Endothelial cell of umbilical vein (primary cell): ENCODE data around the gene TEX29. TPM values are rescaled to one million over a fixed set of nuclear protein-coding genes. Genes with fewer than 3 reads are reported as not detected.

ENCODE experiments used
- BruUV-seq: library from RNA; stranded (reverse); fragments of 400-500 nt; replicated peaks from 2 replicates; lab custom pipeline; 2021; lab: Mats Ljungman, UMichigan
- CTCF ChIA-PET: fragments of 300-600, 350-600 bp; sonication (Branson Sonifier 250); formaldehyde crosslinking; loops from one replicate; lab custom pipeline; 2021; ENCODE audit warnings: antibody characterized with exemption, inconsistent platforms; lab: Charles Lee
- POLR2A ChIA-PET: fragments of 300-600, 350-600 bp; sonication (Branson Sonifier 250); formaldehyde crosslinking; loops from one replicate; lab custom pipeline; 2021; ENCODE audit warnings: antibody characterized with exemption, inconsistent platforms; lab: Charles Lee
- DNase-seq: peaks from one replicate; pipeline ENCODE4 v3.0.0-alpha.2; 2011; ENCODE audit warnings: low read depth, low spot score
- FAIRE-seq: peaks from 2 replicates; lab custom pipeline; 2011; peaks lifted over from hg19 to GRCh38; lab: Jason Lieb, UNC
- H2AFZ ChIP-seq: 2 replicates; pipeline ENCODE4 v1.6.0; 2012; ENCODE audit warnings: low read depth, low read length, control low read depth, inconsistent platforms
- H3K27ac ChIP-seq: 2 replicates; pipeline ENCODE4 v1.5.1; 2011; ENCODE audit warnings: low read depth, mild to moderate bottlenecking, control low read depth, low read length, moderate library complexity; ENCODE audit not compliant: insufficient read depth
- H3K27me3 ChIP-seq, 2 experiments: 2 replicates each; pipeline versions ENCODE4 v1.6.0 to v1.6.1; 2011; ENCODE audit warnings: low read length in 2 of 2, mixed read lengths in 1 of 2; ENCODE audit not compliant: control insufficient read depth in 2 of 2, insufficient read depth in 2 of 2
- H3K36me3 ChIP-seq, 2 experiments: 2 replicates in 1 of 2; 3 replicates in 1 of 2; pipeline ENCODE4 v1.5.1; 2011; ENCODE audit warnings: low read length in 2 of 2, mild to moderate bottlenecking in 1 of 2, moderate library complexity in 1 of 2; ENCODE audit not compliant: control insufficient read depth in 2 of 2, insufficient read depth in 2 of 2; ENCODE audit errors: extremely low read depth in 1 of 2
- H3K4me1 ChIP-seq: 3 replicates; pipeline ENCODE4 v1.5.1; 2011; ENCODE audit warnings: mild to moderate bottlenecking, low read length; ENCODE audit not compliant: control insufficient read depth, insufficient read depth; ENCODE audit errors: extremely low read depth
- H3K4me2 ChIP-seq: 2 replicates; pipeline ENCODE4 v1.6.1; 2011; ENCODE audit warnings: low read length, control low read depth, mixed read lengths; ENCODE audit not compliant: insufficient read depth
- H3K4me3 ChIP-seq, 3 experiments: fragments of 200-600 bp in 1 of 3; sonication (generic), shearing (Covaris generic) in 1 of 3; replicated peaks in 1 of 3; 2 replicates each; pipeline ENCODE4 v1.5.1; 2011 to 2016; ENCODE audit warnings: control low read depth in 3 of 3, low read length in 3 of 3, mild to moderate bottlenecking in 2 of 3, inconsistent platforms in 1 of 3, low read depth in 1 of 3, moderate library complexity in 1 of 3; ENCODE audit not compliant: insufficient read depth in 1 of 3
- H3K79me2 ChIP-seq: 2 replicates; pipeline ENCODE4 v1.6.0; 2012; ENCODE audit warnings: low read length, inconsistent platforms; ENCODE audit not compliant: control insufficient read depth, insufficient read depth
- H3K9ac ChIP-seq: replicated peaks from 2 replicates; pipeline ENCODE3; 2011; ENCODE audit warnings: low read length, control low read depth; ENCODE audit not compliant: insufficient read depth; ENCODE audit errors: extremely low read depth
- H3K9me1 ChIP-seq: replicated peaks from 3 replicates; pipeline ENCODE4 v1.6.0; 2011; ENCODE audit warnings: mild to moderate bottlenecking, low read length; ENCODE audit not compliant: control insufficient read depth, insufficient read depth; ENCODE audit errors: extremely low read depth
- H3K9me3 ChIP-seq: replicated peaks from 2 replicates; pipeline ENCODE4 v1.5.1; 2012; ENCODE audit warnings: low read length, inconsistent platforms; ENCODE audit not compliant: control insufficient read depth, insufficient read depth
- H4K20me1 ChIP-seq: replicated peaks from 2 replicates; pipeline ENCODE3; 2011; ENCODE audit warnings: mild to moderate bottlenecking, low read length; ENCODE audit not compliant: control insufficient read depth, insufficient read depth; ENCODE audit errors: extremely low read depth
- CTCF ChIP-seq, 2 donors: IDR thresholded peaks; 1 replicate in 1 of 2; 2 replicates in 1 of 2; pipeline ENCODE4 v1.5.1; 2011; ENCODE audit warnings: low read length in 2 of 2, mild to moderate bottlenecking in 2 of 2, moderate library complexity in 2 of 2, control low read depth in 1 of 2, inconsistent platforms in 1 of 2, low read depth in 1 of 2; ENCODE audit not compliant: insufficient read depth in 1 of 2; ENCODE audit errors: extremely low read depth in 1 of 2
- EZH2 ChIP-seq: IDR thresholded peaks from 2 replicates; pipeline ENCODE4 v1.6.1; 2012; ENCODE audit warnings: borderline replicate concordance, low read depth, mild to moderate bottlenecking, moderate library complexity, low read length, inconsistent platforms; ENCODE audit not compliant: severe bottlenecking
- FOS ChIP-seq: IDR thresholded peaks from 2 replicates; pipeline ENCODE4 v1.6.1; 2011; ENCODE audit warnings: mild to moderate bottlenecking, low read length, moderate library complexity, borderline replicate concordance; ENCODE audit not compliant: insufficient read depth
- GATA2 ChIP-seq: IDR thresholded peaks from 2 replicates; pipeline ENCODE4 v1.7.0; 2011; ENCODE audit warnings: low read depth, mild to moderate bottlenecking, moderate library complexity, mixed read lengths, low read length; ENCODE audit not compliant: insufficient read length, insufficient read depth
- JUN ChIP-seq: IDR thresholded peaks from 2 replicates; pipeline ENCODE4 v1.6.1; 2011; ENCODE audit warnings: borderline replicate concordance, low read depth; ENCODE audit not compliant: insufficient read length, insufficient read depth
- MYC ChIP-seq: IDR thresholded peaks from one replicate; pipeline ENCODE4 v1.6.1; 2011; ENCODE audit warnings: mild to moderate bottlenecking, low read depth, low read length
- POLR2A ChIP-seq: IDR thresholded peaks from 2 replicates; pipeline ENCODE4 v1.6.1; 2012; ENCODE audit warnings: low read depth, mild to moderate bottlenecking, control low read depth, low read length
- POLR2AphosphoS5 ChIP-seq: IDR thresholded peaks from 2 replicates; pipeline ENCODE4 v1.6.1; 2012; ENCODE audit warnings: low read depth, mild to moderate bottlenecking, control low read depth, low read length, moderate library complexity; ENCODE audit not compliant: insufficient read depth
- dilution Hi-C: fragments of 300-500 bp; cut with MboI; formaldehyde crosslinking; loops from one replicate; pipeline ENCODE4 v1.15.0; 2019; ENCODE audit warnings: low sequenced_read_pairs; ENCODE audit not compliant: extremely low pct_ligation_motif_present
- intact Hi-C: fragments of 100-400 bp; cut with micrococcal nuclease; formaldehyde crosslinking; loops from one replicate; pipeline ENCODE4 v1.10.0; 2022
- polyA plus RNA-seq, 4 experiments: library from polyadenylated mRNA; depleted of rRNA in 3 of 4; stranded (reverse) in 3 of 4; unstranded in 1 of 4; fragments of >200 nt; gene quantifications; 2 replicates each; pipeline versions ENCODE4 v1.2.1 to v1.2.3, GENCODE V29; 2011 to 2012; ENCODE audit warnings: missing spikeins in 1 of 4
- total RNA-seq: library from RNA; stranded (reverse); gene quantifications from 2 replicates; pipeline ENCODE4 v1.2.3, GENCODE V29; 2021
- TF ChIP-seq, protein P1 (sequence below): IDR thresholded peaks from 2 replicates; pipeline ENCODE4 v1.6.1; 2011; ENCODE audit not compliant: insufficient read depth, insufficient read length

Gene TEX29
- total and polyA plus RNA-seq, 2 donors (not counting 3 experiments of a cell fraction or from before 2014, with no cell fraction given): 0.44 TPM; not detected in 1

GRCh38 chr13:111284565-111284964 is 35.9 kb upstream of the TEX29 start:
- CTCF ChIA-PET: interaction anchor here (1.6 kb wide), 1 partner anchor 217 kb away, joined by 4 read pairs; no protein-coding TSS in a partner anchor
- DNase-seq: no peak
- BruUV-seq: no TSS peak

GRCh38 chr13:111286162-111286561 is 34.3 kb upstream of the TEX29 start:
- Histone ChIP-seq H3K4me3 (no peak overlapping the region), H3K27me3 (no peaks in the 10 kb centered on the region), H3K4me1 (no peaks in the 10 kb centered on the region), H3K9me1 (no peaks in the 10 kb centered on the region), H3K9ac (no peak overlapping the region), H3K79me2 (no peaks in the 10 kb centered on the region), H3K36me3 (peaks cover 29 to 49% of the 10 kb centered on the region in 2 experiments), H3K9me3 (no peaks in the 10 kb centered on the region), H2AFZ (no peak overlapping the region), H3K4me2 (no peak overlapping the region), H4K20me1 (no peaks in the 10 kb centered on the region), H3K27ac (no peak overlapping the region)
- FAIRE-seq: no peak
- ChIA-PET CTCF (interaction anchor here (1.6 kb wide), 1 partner anchor 218 kb away, joined by 4 read pairs; no protein-coding TSS in a partner anchor), POLR2A (no interaction called here)
- intact Hi-C loops: no loop called here
- TF ChIP-seq POLR2AphosphoS5 (no peak), POLR2A (no peak), EZH2 (no peak), MYC (no peak), CTCF (IDR thresholded peaks at IDR 0.05; ENCODE audit: extremely low read depth in 1 of 2, insufficient read depth in 1 of 2, low read depth in 1 of 2, low read length in 2 of 2) (no peak), FOS (no peak), GATA2 (no peak), JUN (no peak)
- TF ChIP-seq, protein P1, sequence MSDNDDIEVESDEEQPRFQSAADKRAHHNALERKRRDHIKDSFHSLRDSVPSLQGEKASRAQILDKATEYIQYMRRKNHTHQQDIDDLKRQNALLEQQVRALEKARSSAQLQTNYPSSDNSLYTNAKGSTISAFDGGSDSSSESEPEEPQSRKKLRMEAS: no peak
- no TSS peak for BruUV-seq
- DNase-seq: no peak
- dilution Hi-C loops: no loop called here

More at GRCh38 chr13:111284565-111284964, 35.9 kb upstream of the TEX29 start:
- Histone ChIP-seq H3K36me3 (peaks cover 32 to 49% of the 10 kb centered on the region in 2 experiments), H2AFZ (no peak overlapping the region), H3K4me1 (no peaks in the 10 kb centered on the region), H3K27me3 (no peaks in the 10 kb centered on the region), H3K9me1 (no peaks in the 10 kb centered on the region), H3K79me2 (no peaks in the 10 kb centered on the region), H3K9me3 (no peaks in the 10 kb centered on the region), H3K4me2 (no peak overlapping the region), H3K4me3 (no peak overlapping the region), H3K9ac (no peak overlapping the region), H4K20me1 (no peaks in the 10 kb centered on the region), H3K27ac (no peak overlapping the region)
- TF ChIP-seq CTCF (IDR thresholded peaks at IDR 0.05; ENCODE audit: extremely low read depth in 1 of 2, insufficient read depth in 1 of 2, low read depth in 1 of 2, low read length in 2 of 2): no peak
- no peak for TF ChIP-seq POLR2A
- TF ChIP-seq EZH2: no peak
- intact Hi-C loops (no loop called here), dilution Hi-C loops (no loop called here)
- POLR2A ChIA-PET: no interaction called here
- FAIRE-seq: no peak
